ENCODE data around the gene RAB11A. TPM values are rescaled to one million over a fixed set of nuclear protein-coding genes. Genes with fewer than 3 reads are reported as not detected.

The RAB11A gene
- polyA plus RNA-seq, 1 donor from 2014 or later, result 600 TPM

- Histone ChIP-seq H3K4me3 (ENCODE audit: low read length) (no peak overlapping the region), H3K9me3 (ENCODE audit: low read length) (no peaks in the 10 kb centered on the region), H3K27ac (ENCODE audit: low read length) (no peak overlapping the region), H3K4me2 (ENCODE audit: low read length) (no peak overlapping the region), H3K27me3 (ENCODE audit: insufficient read depth, low read depth, low read length) (no peaks in the 10 kb centered on the region), H3K79me2 (replicated peaks; ENCODE audit: insufficient read depth, low read length) (no peaks in the 10 kb centered on the region), H3K36me3 (ENCODE audit: insufficient read depth, low read length) (no peaks in the 10 kb centered on the region), H4K20me1 (ENCODE audit: insufficient read depth) (no peaks in the 10 kb centered on the region), H3K9ac (ENCODE audit: low read length) (no peak overlapping the region), H3F3A (ENCODE audit: insufficient read depth, low read length, poor library complexity, severe bottlenecking) (no peaks in the 10 kb centered on the region), H2AFZ (ENCODE audit: low read depth, low read length) (no peak overlapping the region), H3K9me2 (ENCODE audit: insufficient read depth, low read length) (no peaks in the 10 kb centered on the region)
- TF ChIP-seq CTCF (IDR thresholded peaks at IDR 0.05; ENCODE audit: poor library complexity, severe bottlenecking) (no peak), TAF1 (IDR thresholded peaks at IDR 0.05; ENCODE audit: low read depth) (no peak), POLR2AphosphoS5 (IDR thresholded peaks at IDR 0.05) (no peak), REST (IDR thresholded peaks at IDR 0.05; ENCODE audit: borderline replicate concordance) (no peak), RAD21 (conservative IDR thresholded peaks at IDR 0.05) (no peak), SMC3 (conservative IDR thresholded peaks at IDR 0.05; ENCODE audit: poor library complexity) (no peak), EP300 (conservative IDR thresholded peaks at IDR 0.05; ENCODE audit: poor library complexity, severe bottlenecking) (no peak), MXI1 (conservative IDR thresholded peaks at IDR 0.05; ENCODE audit: poor library complexity, severe bottlenecking) (no peak), EZH2 (IDR thresholded peaks at IDR 0.05; ENCODE audit: borderline replicate concordance, insufficient read depth, low read length, poor library complexity, severe bottlenecking) (no peak)
These were observed 46.0 kb downstream of the RAB11A start for GRCh38 chr15:65914981-65915925.

- Histone ChIP-seq H4K20me1 (ENCODE audit: insufficient read depth) (no peaks in the 10 kb centered on the region), H3F3A (ENCODE audit: insufficient read depth, low read length, poor library complexity, severe bottlenecking) (no peaks in the 10 kb centered on the region), H3K9me2 (ENCODE audit: insufficient read depth, low read length) (no peaks in the 10 kb centered on the region), H2AFZ (ENCODE audit: low read depth, low read length) (no peak overlapping the region), H3K4me2 (ENCODE audit: low read length) (no peak overlapping the region), H3K27me3 (ENCODE audit: insufficient read depth, low read depth, low read length) (no peaks in the 10 kb centered on the region), H3K79me2 (replicated peaks; ENCODE audit: insufficient read depth, low read length) (no peaks in the 10 kb centered on the region), H3K27ac (ENCODE audit: low read length) (no peak overlapping the region), H3K36me3 (ENCODE audit: insufficient read depth, low read length) (no peaks in the 10 kb centered on the region), H3K9me3 (ENCODE audit: low read length) (no peaks in the 10 kb centered on the region), H3K9ac (ENCODE audit: low read length) (no peak overlapping the region), H3K4me3 (ENCODE audit: low read length) (no peak overlapping the region)
- TF ChIP-seq RAD21 (conservative IDR thresholded peaks at IDR 0.05), result no peak
- TF ChIP-seq MXI1 (conservative IDR thresholded peaks at IDR 0.05; ENCODE audit: poor library complexity, severe bottlenecking), result no peak
- TF ChIP-seq TAF1 (IDR thresholded peaks at IDR 0.05; ENCODE audit: low read depth), result no peak
- no peak for TF ChIP-seq SMC3 (conservative IDR thresholded peaks at IDR 0.05; ENCODE audit: poor library complexity)
- TF ChIP-seq EZH2 (IDR thresholded peaks at IDR 0.05; ENCODE audit: borderline replicate concordance, insufficient read depth, low read length, poor library complexity, severe bottlenecking), result no peak
- no peak for TF ChIP-seq REST (IDR thresholded peaks at IDR 0.05; ENCODE audit: borderline replicate concordance)
- TF ChIP-seq CTCF (IDR thresholded peaks at IDR 0.05; ENCODE audit: poor library complexity, severe bottlenecking), result no peak
- TF ChIP-seq EP300 (conservative IDR thresholded peaks at IDR 0.05; ENCODE audit: poor library complexity, severe bottlenecking), result no peak
- no peak for TF ChIP-seq POLR2AphosphoS5 (IDR thresholded peaks at IDR 0.05)
These were observed 46.9 kb downstream of the RAB11A start for GRCh38 chr15:65916041-65916663.
